A673 (cell line): ENCODE measurements around the gene B3GALT6.

ENCODE experiments used
- EZH2 ChIP-seq: fragments of 200-600 bp; sonication (generic); IDR thresholded peaks from 2 replicates; pipeline ENCODE4 v1.6.1; 2017; ENCODE audit warnings: borderline replicate concordance, low read depth, mild to moderate bottlenecking, mixed read lengths, antibody characterized with exemption, low read length; ENCODE audit not compliant: poor library complexity, severe bottlenecking
- TF ChIP-seq, protein P1 (sequence below): fragments of 300-800, 200-600 bp; sonication (generic); conservative IDR thresholded peaks from 2 replicates; pipeline ENCODE4 v1.5.1; 2017; ENCODE audit warnings: low read depth, mild to moderate bottlenecking, antibody characterized with exemption, low read length, moderate library complexity, mixed read lengths

GRCh38 chr1:1237874-1238701, 6.1 kb downstream of the B3GALT6 start:
- TF ChIP-seq EZH2: no peak
- TF ChIP-seq, protein P1, sequence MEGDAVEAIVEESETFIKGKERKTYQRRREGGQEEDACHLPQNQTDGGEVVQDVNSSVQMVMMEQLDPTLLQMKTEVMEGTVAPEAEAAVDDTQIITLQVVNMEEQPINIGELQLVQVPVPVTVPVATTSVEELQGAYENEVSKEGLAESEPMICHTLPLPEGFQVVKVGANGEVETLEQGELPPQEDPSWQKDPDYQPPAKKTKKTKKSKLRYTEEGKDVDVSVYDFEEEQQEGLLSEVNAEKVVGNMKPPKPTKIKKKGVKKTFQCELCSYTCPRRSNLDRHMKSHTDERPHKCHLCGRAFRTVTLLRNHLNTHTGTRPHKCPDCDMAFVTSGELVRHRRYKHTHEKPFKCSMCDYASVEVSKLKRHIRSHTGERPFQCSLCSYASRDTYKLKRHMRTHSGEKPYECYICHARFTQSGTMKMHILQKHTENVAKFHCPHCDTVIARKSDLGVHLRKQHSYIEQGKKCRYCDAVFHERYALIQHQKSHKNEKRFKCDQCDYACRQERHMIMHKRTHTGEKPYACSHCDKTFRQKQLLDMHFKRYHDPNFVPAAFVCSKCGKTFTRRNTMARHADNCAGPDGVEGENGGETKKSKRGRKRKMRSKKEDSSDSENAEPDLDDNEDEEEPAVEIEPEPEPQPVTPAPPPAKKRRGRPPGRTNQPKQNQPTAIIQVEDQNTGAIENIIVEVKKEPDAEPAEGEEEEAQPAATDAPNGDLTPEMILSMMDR: no peak
